Bronchial epithelial cell (primary cell): ENCODE data around the gene SEC16B. TPM values are rescaled to one million over a fixed set of nuclear protein-coding genes. Genes with fewer than 3 reads are reported as not detected.
A peak's percentile ranks its signal among the peaks of the same experiment; 100 is the strongest.

Experiments
- DNase-seq: peaks from one replicate; pipeline ENCODE4 v3.0.0-alpha.2; 2010; ENCODE audit warnings: low read depth
- FAIRE-seq: peaks from 2 replicates; lab custom pipeline; 2011; peaks lifted over from hg19 to GRCh38; lab: Jason Lieb, UNC
- H3K27me3 ChIP-seq: 2 replicates; pipeline ENCODE4 v1.5.1; 2011; ENCODE audit warnings: low read length; ENCODE audit not compliant: control insufficient read depth, insufficient read depth
- H3K36me3 ChIP-seq: 2 replicates; pipeline ENCODE4 v1.5.1; 2011; ENCODE audit warnings: low read length; ENCODE audit not compliant: control insufficient read depth, insufficient read depth
- H3K4me3 ChIP-seq: 2 replicates; pipeline ENCODE4 v1.5.1; 2011; ENCODE audit warnings: mild to moderate bottlenecking, low read depth, low read length, control low read depth
- CTCF ChIP-seq: IDR thresholded peaks from 2 replicates; pipeline ENCODE4 v1.5.1; 2011; ENCODE audit warnings: mild to moderate bottlenecking, moderate library complexity, low read length, control low read depth, inconsistent platforms; ENCODE audit not compliant: insufficient read depth, severe bottlenecking
- total RNA-seq: library from RNA; depleted of rRNA; stranded (reverse); fragments of >200 nt; gene quantifications from 2 replicates; pipeline ENCODE4 v1.2.1, GENCODE V29; 2014

Gene SEC16B
- total RNA-seq, 1 donor from 2014 or later: 0.26 TPM

- Histone ChIP-seq H3K27me3 (no peaks in the 10 kb centered on the region), H3K4me3 (no peak overlapping the region), H3K36me3 (no peaks in the 10 kb centered on the region)
- FAIRE-seq (no peak), DNase-seq (no peak)
- no peak for TF ChIP-seq CTCF
Measured at GRCh38 chr1:177932123-177932522, 37.7 kb downstream of the SEC16B start.

- Histone ChIP-seq H3K36me3 (no peaks in the 10 kb centered on the region), H3K4me3 (no peak overlapping the region), H3K27me3 (no peaks in the 10 kb centered on the region)
- TF ChIP-seq CTCF: no peak
- no peak for FAIRE-seq
- DNase-seq: no peak
Measured at GRCh38 chr1:177928952-177929351, 40.9 kb downstream of the SEC16B start.

GRCh38 chr1:177928194-177928593 is 41.7 kb downstream of the SEC16B start:
- no peaks in the 10 kb centered on the region for H3K27me3 ChIP-seq
- DNase-seq (peak; percentile 27), FAIRE-seq (no peak)

GRCh38 chr1:177927021-177927596 is 42.7 kb downstream of the SEC16B start:
- TF ChIP-seq CTCF: no peak
- DNase-seq (peak; percentile 85), FAIRE-seq (peak; percentile 82)
- Histone ChIP-seq H3K4me3 (no peak overlapping the region), H3K27me3 (no peaks in the 10 kb centered on the region), H3K36me3 (no peaks in the 10 kb centered on the region)

More at GRCh38 chr1:177928194-177928593, 41.7 kb downstream of the SEC16B start:
- H3K36me3 ChIP-seq: no peaks in the 10 kb centered on the region
- no peak overlapping the region for H3K4me3 ChIP-seq
- TF ChIP-seq CTCF: no peak

- H3K4me3 ChIP-seq: no peak overlapping the region
- H3K27me3 ChIP-seq: no peaks in the 10 kb centered on the region
- FAIRE-seq (no peak), DNase-seq (peak; percentile 35)
- TF ChIP-seq CTCF: no peak
- no peaks in the 10 kb centered on the region for H3K36me3 ChIP-seq
Measured at GRCh38 chr1:177926201-177926600, 43.7 kb downstream of the SEC16B start.

- Histone ChIP-seq H3K4me3 (no peak overlapping the region), H3K27me3 (no peaks in the 10 kb centered on the region), H3K36me3 (no peaks in the 10 kb centered on the region)
- DNase-seq (no peak), FAIRE-seq (no peak)
- no peak for TF ChIP-seq CTCF
Measured at GRCh38 chr1:177925006-177925405, 44.9 kb downstream of the SEC16B start.
